Ecto neural progenitor cell (in vitro differentiated cells): ENCODE data around the gene LYPD4.

Source experiments
- DNase-seq: peaks from one replicate; pipeline ENCODE4 v3.0.0-alpha.2; 2018; ENCODE audit warnings: low spot score

Gene LYPD4

DNA sequence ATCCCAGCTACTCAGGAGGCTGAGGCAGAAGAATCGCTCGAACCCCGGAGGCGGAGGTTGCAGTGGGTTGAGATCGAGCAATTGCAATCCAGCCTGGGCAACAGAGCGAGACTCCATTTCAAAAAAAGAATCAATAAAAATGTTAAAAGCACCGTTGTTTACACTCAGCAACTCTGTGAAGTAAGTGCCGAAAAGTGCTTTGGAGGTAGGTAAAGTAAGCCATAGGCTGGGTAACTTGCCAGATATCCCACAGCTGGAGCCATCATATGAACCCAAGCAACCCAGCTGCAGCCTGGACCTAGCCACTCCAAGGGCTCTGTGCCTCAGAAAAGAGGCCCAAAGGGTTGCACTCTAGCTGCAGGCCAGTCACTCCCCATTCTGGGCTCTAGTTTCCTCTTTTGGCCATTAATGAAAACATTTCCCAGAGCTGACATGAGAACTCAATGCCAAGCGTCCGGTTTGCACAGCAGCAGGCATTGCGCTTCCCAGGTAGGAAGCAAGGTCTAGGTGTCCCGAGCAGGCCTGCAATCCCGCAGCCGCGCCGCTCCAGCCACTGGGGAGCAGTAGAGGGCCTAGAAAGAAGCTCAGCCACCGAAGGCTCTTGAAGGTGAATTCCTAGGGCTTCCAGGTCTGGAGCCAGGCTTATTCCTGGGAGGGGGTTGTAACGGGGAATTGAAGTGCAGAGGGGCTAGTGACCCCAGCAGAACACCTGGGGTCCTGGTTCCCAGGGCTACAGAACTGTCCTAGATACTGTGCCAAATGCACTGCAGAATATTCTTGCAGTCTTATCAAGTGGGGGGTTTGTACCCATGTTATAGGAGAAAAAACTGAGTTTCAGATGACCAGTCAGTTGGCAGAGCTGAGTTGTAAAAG lies 28.5 kb upstream of the LYPD4 start:
- DNase-seq = peak; percentile 83

DNA sequence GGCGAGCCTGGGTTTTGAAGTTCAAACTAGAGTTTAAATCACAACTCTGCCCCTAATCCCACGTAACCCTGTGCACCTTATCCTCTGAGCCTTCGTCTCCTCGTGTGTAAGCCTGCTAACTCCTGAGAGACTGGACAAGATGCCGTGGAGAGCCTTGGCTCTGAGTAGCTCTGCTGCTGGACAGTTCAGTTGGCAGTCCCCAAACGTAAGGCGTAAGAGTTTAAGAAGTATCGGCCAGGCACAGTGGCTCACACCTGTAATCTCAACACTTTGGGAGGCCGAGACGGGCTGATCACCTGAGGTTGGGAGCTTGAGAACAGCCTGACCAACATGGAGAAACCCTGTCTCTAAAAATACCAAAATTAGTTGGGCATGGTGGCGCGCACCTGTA lies 27.9 kb upstream of the LYPD4 start:
- no peak for DNase-seq

DNA sequence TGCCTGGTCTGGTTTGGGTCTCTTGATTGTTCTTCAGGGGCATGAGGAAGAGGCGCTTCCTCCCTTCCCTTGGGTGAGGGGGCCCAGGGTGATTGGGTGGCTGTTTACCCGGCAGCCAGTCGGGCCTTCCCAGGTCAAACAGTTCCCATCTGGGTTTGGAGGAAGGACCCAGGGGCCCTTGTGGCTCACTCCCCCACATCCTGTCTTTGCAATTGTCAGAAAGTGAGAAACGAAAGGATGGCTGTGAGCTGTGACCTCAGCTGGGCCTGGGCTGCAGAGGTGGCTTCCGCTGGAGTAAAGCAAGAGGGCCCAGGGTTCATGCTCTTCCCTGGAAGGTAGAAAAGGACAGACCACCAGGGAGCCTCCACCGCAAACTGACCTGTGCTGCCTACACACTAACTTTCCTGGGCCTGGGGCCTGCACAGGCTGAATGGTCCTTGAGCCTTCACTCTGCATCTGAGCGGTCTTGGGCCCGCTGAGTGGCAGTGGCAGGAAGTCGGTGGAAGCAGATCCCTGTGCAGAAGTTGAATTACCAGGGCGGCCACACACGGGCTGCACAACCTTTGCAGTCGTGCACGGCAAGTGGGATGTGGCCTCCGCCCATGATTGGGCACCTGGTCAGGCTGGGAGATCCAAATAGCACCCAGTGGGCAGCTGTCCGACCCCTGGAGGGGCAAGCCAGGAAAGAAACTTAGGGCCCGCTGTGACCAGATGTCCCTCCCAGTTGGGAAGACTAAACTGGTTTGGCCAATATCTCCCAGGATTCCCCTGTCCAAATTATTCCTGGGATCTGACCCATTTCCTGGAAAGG lies 27.3 kb upstream of the LYPD4 start:
- DNase-seq = no peak

GRCh38 chr19:41870401-41870873 lies 26.0 kb upstream of the LYPD4 start:
- DNase-seq = no peak

- no peak for DNase-seq
Observed at GRCh38 chr19:41869374-41869955, 25.0 kb upstream of the LYPD4 start.

DNA sequence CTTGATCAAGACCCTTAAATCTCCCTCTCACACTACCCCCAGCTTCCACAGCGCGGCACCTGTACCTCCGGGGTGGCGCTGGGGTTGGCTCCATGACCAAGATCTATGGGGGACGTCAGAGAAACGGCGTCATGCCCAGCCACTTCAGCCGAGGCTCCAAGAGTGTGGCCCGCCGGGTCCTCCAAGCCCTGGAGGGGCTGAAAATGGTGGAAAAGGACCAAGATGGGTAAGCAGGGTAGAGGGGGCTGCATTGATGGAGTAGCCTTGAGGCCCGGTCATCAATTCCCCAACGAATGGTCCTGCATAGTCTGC lies 24.5 kb upstream of the LYPD4 start:
- no peak for DNase-seq

DNA sequence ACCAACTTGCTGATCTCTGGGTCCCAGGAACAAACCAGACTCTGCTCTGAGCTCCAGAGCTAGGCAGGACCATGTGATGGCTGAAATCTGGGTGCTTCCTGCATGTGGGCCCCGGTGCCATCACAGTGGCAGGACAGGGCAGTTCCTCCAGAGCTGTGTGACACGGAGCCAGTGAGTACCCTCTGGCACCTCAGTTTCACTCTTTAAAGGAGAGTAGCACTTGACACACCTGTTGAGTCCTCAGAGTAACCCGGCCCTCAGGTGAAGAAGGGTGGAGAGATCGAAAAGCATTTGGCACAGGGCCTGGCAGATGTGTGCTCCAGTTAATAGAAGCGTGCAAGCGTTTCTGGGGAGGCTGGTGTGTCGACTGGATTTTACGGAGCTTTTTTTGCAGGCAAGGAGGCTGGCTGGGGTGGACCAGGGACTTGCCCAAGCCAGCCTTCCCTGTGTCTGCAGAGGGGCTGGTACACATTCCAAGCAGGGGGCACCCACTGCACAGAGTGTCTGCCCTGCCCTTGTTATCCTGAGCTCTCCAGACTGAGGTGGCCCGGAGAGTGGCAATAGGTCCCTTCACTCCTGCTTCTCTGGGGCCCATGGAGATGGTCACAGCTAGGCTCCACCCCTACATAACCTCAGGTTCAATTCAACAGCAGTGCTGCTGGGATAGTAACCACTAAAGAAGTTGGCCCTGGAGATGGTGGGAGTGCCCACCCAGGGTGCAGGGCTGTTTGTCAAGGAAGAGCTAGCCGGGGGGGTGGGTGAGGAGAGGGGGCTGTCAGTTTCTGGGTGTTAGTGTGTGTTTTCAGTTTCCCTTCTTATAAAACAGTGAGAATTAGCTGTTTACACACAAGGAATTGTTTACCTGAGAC lies 23.9 kb upstream of the LYPD4 start:
- no peak for DNase-seq

DNA sequence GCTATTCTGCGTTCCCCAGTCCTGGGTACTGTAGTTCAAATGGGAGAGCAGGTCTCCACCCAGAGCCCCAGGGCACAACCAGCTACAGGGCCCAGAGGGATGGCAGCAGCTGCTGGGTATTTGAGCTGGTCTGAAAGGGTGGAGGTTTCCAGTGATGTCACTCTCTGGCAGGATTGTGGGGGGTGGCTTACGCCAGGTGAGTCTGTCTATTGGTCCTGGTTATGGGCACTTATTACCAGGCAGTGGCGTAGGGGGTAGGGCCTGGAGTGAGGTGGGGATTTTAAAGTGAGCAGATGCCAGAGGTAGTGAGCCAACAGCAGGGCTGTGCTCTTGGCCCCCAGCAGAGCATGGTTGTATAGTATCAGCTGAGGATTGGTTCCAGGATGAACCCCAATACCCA lies 21.8 kb upstream of the LYPD4 start:
- no peak for DNase-seq

GRCh38 chr19:41864374-41864773 lies 19.9 kb upstream of the LYPD4 start:
- DNase-seq = no peak

- DNase-seq = no peak
Observed at GRCh38 chr19:41863209-41863931, 18.9 kb upstream of the LYPD4 start.

- no peak for DNase-seq
Observed at GRCh38 chr19:41862445-41862986, 18.0 kb upstream of the LYPD4 start.

- DNase-seq = no peak
Observed at GRCh38 chr19:41861846-41862245, 17.4 kb upstream of the LYPD4 start.

DNA sequence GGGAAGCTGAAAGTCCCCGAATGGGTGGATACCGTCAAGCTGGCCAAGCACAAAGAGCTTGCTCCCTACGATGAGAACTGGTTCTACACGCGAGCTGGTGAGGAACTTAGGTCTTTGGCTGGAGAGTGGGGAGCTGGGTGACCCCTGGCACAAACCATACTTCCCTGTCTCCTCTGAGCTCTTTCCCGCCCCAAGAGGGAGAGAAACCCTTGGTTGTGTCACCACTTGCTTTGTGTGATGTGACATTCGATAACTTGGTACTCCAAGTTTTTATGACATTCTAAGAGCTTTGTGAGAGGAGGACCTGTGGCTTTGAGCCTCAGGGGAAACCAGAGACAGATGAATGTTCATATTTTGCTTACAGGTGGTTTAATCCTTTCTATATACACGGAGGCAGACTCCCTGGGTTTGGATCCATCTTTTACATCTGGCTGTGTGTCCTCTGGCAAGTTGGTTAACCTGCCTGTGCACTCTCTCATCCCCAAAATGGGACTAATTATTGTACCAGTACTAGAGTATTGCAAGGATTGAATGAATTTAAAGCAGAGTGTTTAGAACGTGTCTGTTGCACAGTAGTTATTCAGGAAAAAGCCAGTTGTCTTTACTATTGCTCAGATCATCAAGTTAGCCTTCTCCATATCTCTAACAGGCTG lies 16.8 kb upstream of the LYPD4 start:
- no peak for DNase-seq

DNA sequence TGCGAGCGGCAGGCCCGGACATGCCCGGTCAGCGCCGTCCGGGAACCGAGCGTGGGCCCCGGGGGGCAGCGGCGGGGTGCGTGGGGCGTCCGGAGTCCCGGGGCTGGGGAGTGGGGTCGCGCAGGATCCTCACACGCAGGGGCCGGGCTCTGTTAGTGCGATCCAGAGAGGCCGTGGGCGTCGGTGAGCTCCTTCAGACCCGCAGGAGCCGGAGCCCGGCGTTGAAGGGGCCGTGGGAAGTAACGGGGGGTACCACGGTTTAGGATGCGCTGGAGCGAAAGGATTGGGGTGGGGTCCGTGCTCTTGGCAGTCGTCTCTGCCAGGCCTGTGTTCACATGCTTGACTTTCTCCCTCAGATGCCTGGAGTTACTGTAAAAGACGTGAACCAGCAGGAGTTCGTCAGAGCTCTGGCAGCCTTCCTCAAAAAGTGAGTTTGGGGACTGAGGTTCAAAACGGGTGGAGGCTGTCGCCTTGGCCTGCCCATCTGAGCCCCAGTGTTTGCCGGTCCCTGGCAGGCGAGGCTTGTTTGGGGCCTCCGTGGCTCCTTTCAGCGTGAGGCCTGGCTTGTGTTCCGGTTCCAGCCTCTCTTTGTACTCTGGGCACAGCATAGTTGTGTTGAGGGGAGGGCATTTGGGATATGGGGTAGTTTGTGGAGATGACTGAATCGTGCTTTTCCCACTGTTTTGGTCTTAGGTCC lies 16.1 kb upstream of the LYPD4 start:
- no peak for DNase-seq

- peak; percentile 97 for DNase-seq
Observed at GRCh38 chr19:41859618-41860418, 15.3 kb upstream of the LYPD4 start, which contains the start of gene RPS19. TSS of gene RPS19 (plus strand) at chr19:41860255. CDS start at chr19:41860775, 520 bp downstream.

- no peak for DNase-seq
Observed at GRCh38 chr19:41859213-41859617, 14.7 kb upstream of the LYPD4 start.

DNA sequence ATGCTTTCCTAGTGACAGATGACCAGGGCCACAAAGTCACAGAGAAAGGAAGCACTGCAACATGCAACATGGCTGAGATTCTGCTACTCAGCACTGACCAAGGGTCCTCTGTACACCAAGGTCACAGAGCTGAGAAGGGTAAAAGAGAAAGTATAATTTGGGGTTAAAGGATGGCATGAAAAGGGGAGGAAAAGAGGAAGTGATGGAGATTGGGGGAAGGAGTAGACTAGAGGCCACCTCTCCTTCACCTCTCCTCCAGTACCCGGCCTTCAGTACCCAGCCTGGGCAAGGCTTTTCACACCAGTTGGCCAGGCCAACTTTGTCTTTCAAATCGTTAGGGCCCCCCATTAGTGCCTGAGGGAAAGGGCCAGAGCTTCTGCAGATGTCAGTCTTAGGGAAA lies 9.3 kb upstream of the LYPD4 start:
- no peak for DNase-seq

- no peak for DNase-seq
Observed at GRCh38 chr19:41853344-41853743, 8.9 kb upstream of the LYPD4 start.

- no peak for DNase-seq
Observed at GRCh38 chr19:41851456-41851855, 7.0 kb upstream of the LYPD4 start.
